Adrenal gland (tissue), 12 donors: ENCODE data around the gene TSPAN33. TPM values are rescaled to one million over a fixed set of nuclear protein-coding genes. Genes with fewer than 3 reads are reported as not detected.

ENCODE experiments used
- DNase-seq, 7 donors: peaks; one replicate each; pipeline ENCODE4 v3.0.0-alpha.2; 2019 to 2020
- H3K27ac ChIP-seq, 5 donors: fragments of 200-600 bp; sonication (generic) in 4 of 5; 1 replicate in 3 of 5; 2 replicates in 2 of 5; pipeline versions ENCODE4 v1.5.1 to v1.8.0; 2016 to 2020; ENCODE audit warnings: mild to moderate bottlenecking in 1 of 5
- H3K27me3 ChIP-seq: fragments of 200-600 bp; 2 replicates; pipeline ENCODE4 v1.8.0; 2021
- H3K36me3 ChIP-seq, 2 donors: fragments of 200-600 bp; replicated peaks in 1 of 2; 1 replicate in 1 of 2; 2 replicates in 1 of 2; pipeline versions ENCODE4 v1.5.1 to v1.8.0; 2018 to 2022
- H3K4me1 ChIP-seq, 2 donors: fragments of 200-600 bp; replicated peaks in 1 of 2; 1 replicate in 1 of 2; 2 replicates in 1 of 2; pipeline versions ENCODE4 v1.5.1 to v1.8.0; 2018 to 2021
- H3K4me3 ChIP-seq, 4 donors: fragments of 200-600 bp; sonication (generic) in 3 of 4; one replicate each; pipeline ENCODE4 v1.5.1; 2016 to 2018
- H3K9me3 ChIP-seq, 3 donors: fragments of 200-600 bp; sonication (generic) in 1 of 3; replicated peaks in 1 of 3; 1 replicate in 2 of 3; 2 replicates in 1 of 3; pipeline versions ENCODE4 v1.5.1 to v1.8.0; 2016 to 2021
- CTCF ChIP-seq, 6 experiments: fragments of 450-650 bp in 4 of 6; fragments of 200-600 bp in 2 of 6; sonication (generic) in 1 of 6; IDR thresholded peaks; 1 replicate in 5 of 6; 2 replicates in 1 of 6; pipeline versions ENCODE4 v1.5.1 to v1.8.0; 2016 to 2021; ENCODE audit warnings: antibody characterized with exemption in 6 of 6, mild to moderate bottlenecking in 2 of 6, moderate library complexity in 1 of 6
- POLR2A ChIP-seq, 2 donors: fragments of 450-650 bp; IDR thresholded peaks; one replicate each; pipeline ENCODE4 v1.6.1; 2017; ENCODE audit warnings: antibody characterized with exemption in 2 of 2, mild to moderate bottlenecking in 2 of 2, moderate library complexity in 1 of 2
- WGBS, 4 donors: extraction: QIAGEN DNeasy Blood & Tissue Kit in 2 of 4; methylation state at CpG; one replicate each; pipeline versions ENCODE4 v1.1.5 to v1.1.7; 2013 to 2017; 5-methylcytosine and 5-hydroxymethylcytosine counted together
- intact Hi-C, 2 donors: fragments of 100-400 bp; cut with DNase I; formaldehyde crosslinking; loops; one replicate each; pipeline versions ENCODE4 v1.14.1 to v1.15.0; 2022 to 2023
- polyA plus RNA-seq, 3 donors: library from polyadenylated mRNA; stranded (reverse); fragments of 200-250 nt in 2 of 3; fragments of 350-450 nt in 1 of 3; fragmentation: Illumina TruSeq in 1 of 3; extraction: RNeasy Lipid Tissue Mini Kit (QIAGEN cat#74804) in 1 of 3; gene quantifications; one replicate each; pipeline ENCODE4 v1.2.3, GENCODE V29; 2013 to 2014
- total RNA-seq, 9 donors: library from RNA; depleted of rRNA in 4 of 9; stranded (reverse); fragments of >200 nt in 4 of 9; fragments of 120-200 nt in 1 of 9; fragmentation: NEBNext Ultra II Directional in 1 of 9; extraction: Animal tissue kit (Norgen Biotek cat#: 25700) in 1 of 9; gene quantifications; one replicate each; pipeline versions ENCODE4 v1.1.0 to v1.2.4, GENCODE V29; 2013 to 2023
- donor health status: healthy with polysubstance abuse.
- donor health status: Bipolar disorder and iron deficiency.
- donor health status: DM: yes; HTN: yes; CAD: no.
- donor health status: DM: no; HTN: no; CAD: no.
- donor health status: DM: no; HTN: no; CAD: no.
- donor health status: DM: yes; HTN: yes; CAD: no.

TSPAN33 gene
- total and polyA plus RNA-seq, 12 donors = 1.8 to 20.0 (median 10.1) TPM

GRCh38 chr7:129100827-129101166, 43.7 kb upstream of the TSPAN33 start:
- no peak for TF ChIP-seq POLR2A (IDR thresholded peaks at IDR 0.05)
- peaks cover 0 to 5% of the 10 kb centered on the region in 2 donors for H3K4me1 ChIP-seq
- no peaks in the 10 kb centered on the region for H3K27me3 ChIP-seq
- no peaks in the 10 kb centered on the region for H3K9me3 ChIP-seq
- no peak for DNase-seq
- H3K27ac ChIP-seq = no peak overlapping the region
- intact Hi-C loops = no loop called here
- H3K4me3 ChIP-seq = no peak overlapping the region
- 59 to 74% (median 64%) methylated on average over 2 of the region's 2 CpGs for WGBS, 4 donors
- no peaks in the 10 kb centered on the region for H3K36me3 ChIP-seq

DNA sequence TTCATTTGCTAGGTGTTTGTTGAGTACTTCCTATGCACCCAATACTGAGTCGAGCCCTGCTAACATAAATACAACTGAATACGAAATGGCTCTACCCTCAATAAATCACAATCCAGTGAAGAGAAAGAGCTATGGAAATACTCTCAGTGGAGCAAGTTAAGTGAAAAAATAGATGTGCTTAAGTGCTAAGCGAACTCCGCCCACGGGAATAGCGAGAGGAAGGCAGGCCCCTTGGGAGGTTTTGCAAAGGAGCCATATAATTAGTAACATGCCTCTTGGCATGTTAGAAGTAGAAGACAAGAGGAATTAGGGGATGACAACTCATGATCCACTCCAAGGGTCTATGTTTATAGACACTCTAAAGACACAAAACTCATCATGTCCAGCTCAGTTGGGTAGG, 42.8 kb upstream of the TSPAN33 start:
- no peaks in the 10 kb centered on the region for H3K9me3 ChIP-seq
- no peaks in the 10 kb centered on the region for H3K36me3 ChIP-seq
- no peak for TF ChIP-seq POLR2A (IDR thresholded peaks at IDR 0.05)
- TF ChIP-seq CTCF (IDR thresholded peaks at IDR 0.05) = no peak
- no peaks in the 10 kb centered on the region for H3K27me3 ChIP-seq
- DNase-seq = no peak
- H3K27ac ChIP-seq = no peak overlapping the region
- WGBS, 4 donors = 80 to 91% (median 86%) methylated on average over 6 of the region's 6 CpGs
- no peak overlapping the region for H3K4me3 ChIP-seq
- intact Hi-C loops = no loop called here
- peaks cover 0 to 5% of the 10 kb centered on the region in 2 donors for H3K4me1 ChIP-seq

DNA sequence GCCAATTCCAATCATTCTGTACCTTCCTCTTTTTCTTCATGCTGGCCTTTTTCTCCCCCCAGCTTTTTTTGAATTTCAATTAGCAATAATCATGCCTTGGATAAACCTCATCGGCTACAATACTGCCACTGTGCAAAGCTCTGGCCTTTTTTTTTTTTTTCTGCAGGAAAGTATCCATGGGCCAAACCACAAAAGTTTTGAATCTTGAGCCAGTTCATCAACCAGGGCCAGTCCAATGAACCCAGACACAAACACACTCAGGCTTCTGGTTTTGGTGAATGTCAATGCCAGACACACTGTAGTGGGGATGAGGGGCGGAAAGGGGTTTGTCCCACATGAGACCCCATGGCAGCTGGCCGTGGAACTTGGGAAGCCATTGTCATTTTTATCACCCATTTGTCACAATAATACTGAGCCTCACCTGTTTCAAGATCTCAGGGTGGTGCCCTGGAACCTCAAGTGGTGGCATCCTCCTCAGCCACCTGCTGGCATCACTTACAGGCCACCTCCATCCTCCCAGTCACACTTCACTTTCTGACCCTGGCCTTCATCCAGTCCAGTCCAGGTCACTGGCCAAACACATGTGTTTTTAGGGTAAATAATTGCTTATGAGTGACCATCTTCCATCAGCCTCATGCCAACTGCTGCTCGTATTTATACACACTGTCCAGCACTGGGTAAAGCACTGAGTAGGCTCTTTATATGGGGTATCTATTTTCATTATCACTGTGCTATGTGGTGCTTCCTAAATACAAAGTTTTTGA, 40.8 kb upstream of the TSPAN33 start:
- Histone ChIP-seq H3K36me3 (no peaks in the 10 kb centered on the region), H3K4me3 (no peak overlapping the region), H3K4me1 (peaks cover 0 to 5% of the 10 kb centered on the region in 2 donors), H3K27ac (no peak overlapping the region), H3K27me3 (no peaks in the 10 kb centered on the region), H3K9me3 (no peaks in the 10 kb centered on the region)
- DNase-seq = no peak
- WGBS, 4 donors = 88 to 94% (median 92%) methylated on average over 4 of the region's 4 CpGs
- TF ChIP-seq CTCF (IDR thresholded peaks at IDR 0.05) (no peak), POLR2A (IDR thresholded peaks at IDR 0.05) (no peak)
- intact Hi-C loops = no loop called here

GRCh38 chr7:129108581-129108980, 35.9 kb upstream of the TSPAN33 start:
- intact Hi-C loops = no loop called here
- H3K27ac ChIP-seq = no peak overlapping the region
- H3K4me1 ChIP-seq = peaks cover 6 to 11% of the 10 kb centered on the region in 2 donors
- no peak for DNase-seq
- H3K4me3 ChIP-seq = no peak overlapping the region
- TF ChIP-seq POLR2A (IDR thresholded peaks at IDR 0.05) (no peak), CTCF (IDR thresholded peaks at IDR 0.05) (no peak)
- H3K36me3 ChIP-seq = no peaks in the 10 kb centered on the region
- H3K9me3 ChIP-seq = no peaks in the 10 kb centered on the region
- H3K27me3 ChIP-seq = no peaks in the 10 kb centered on the region
- 79 to 93% (median 87%) methylated on average over 4 of the region's 4 CpGs for WGBS, 4 donors
